ENCODE results near the gene ERCC2. TPM values are rescaled to one million over a fixed set of nuclear protein-coding genes. Genes with fewer than 3 reads are reported as not detected.
A peak's percentile ranks its signal among the peaks of the same experiment; 100 is the strongest.
"Not testable (repeated sequence)": the region's sequence is repeated elsewhere in the genome, so short reads cannot be mapped to it uniquely, and the experiment has no call there.

Gene ERCC2
- 29.1 TPM for total RNA-seq

- DNase-seq (ENCODE audit: low read depth in 2 of 3, low spot score in 2 of 3) = peak; percentile 99
Measured at GRCh38 chr19:45370410-45371204, at the start of gene ERCC2. Gene ERCC2 (minus strand): TSS chr19:45370573. CDS start chr19:45370540, 33 bp downstream.

- no peak for DNase-seq (ENCODE audit: low read depth in 2 of 3, low spot score in 2 of 3)
Measured at GRCh38 chr19:45419895-45420294, 49.5 kb upstream of the ERCC2 start.

GRCh38 chr19:45419396-45419795, 49.0 kb upstream of the ERCC2 start:
- peak in 1 of 3 donors; percentile 58 for DNase-seq (ENCODE audit: low read depth in 2 of 3, low spot score in 2 of 3)

DNA sequence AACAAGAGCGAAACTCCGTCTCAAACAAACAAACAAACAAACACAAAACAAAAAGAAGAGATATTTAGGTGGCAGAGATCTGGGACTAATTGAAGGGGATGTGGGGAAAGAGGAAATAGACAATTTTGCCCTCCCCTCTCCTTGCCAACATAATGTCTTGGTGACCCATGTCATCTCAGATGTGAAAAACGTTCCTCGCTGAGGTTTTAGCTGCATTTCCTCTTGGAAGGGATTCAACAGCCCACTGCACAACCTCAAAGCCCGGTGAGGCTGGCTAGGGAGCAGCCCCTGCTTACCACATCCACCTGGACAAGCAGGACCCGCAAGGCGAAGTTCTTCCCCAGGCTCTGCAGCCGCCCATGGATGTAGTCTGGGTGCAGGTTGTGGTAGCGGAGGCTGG, 48.4 kb upstream of the ERCC2 start:
- no peak for DNase-seq (ENCODE audit: low read depth in 2 of 3, low spot score in 2 of 3)

DNA sequence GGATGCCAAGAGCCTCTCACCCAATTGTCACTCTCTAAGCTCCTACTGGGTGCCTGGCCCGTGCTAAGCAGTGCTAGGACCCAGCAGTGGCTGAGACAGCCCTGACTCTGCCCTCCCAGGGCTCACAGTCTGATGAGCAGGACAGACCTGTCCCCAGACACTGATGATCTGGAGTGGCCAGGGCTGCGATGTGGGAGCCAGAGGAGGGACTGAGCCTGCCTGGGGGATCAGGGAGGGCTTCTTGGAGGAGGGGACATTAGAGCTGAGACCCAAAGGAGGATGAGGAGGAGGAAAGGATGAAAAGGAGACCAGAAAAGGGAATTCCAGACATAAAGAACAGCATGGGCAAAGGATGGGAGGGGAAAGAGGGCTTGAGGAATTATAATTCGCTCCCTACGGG, 46.8 kb upstream of the ERCC2 start:
- DNase-seq (ENCODE audit: low read depth in 2 of 3, low spot score in 2 of 3) = no peak

DNA sequence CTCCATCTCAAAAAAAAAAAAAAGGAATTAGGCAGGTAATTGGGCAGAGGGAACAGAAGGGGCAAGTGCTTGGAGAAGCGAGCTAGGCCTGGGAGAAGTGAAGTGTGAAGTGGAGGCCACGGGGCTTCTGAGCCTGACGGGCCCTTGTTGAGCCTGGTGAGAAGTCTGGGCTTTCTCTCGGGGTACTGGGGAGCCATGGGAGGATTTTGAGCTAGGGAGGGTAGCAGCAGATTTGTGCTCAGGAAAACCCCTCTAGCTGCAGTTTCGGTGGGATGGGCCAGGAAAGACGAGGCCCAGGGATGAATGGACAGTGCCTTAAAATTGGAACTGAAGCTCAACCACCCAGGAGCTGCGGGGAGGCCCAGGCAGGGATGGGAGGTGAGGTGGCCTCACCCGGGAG, 44.1 kb upstream of the ERCC2 start:
- DNase-seq (ENCODE audit: low read depth in 2 of 3, low spot score in 2 of 3) = no peak

DNA sequence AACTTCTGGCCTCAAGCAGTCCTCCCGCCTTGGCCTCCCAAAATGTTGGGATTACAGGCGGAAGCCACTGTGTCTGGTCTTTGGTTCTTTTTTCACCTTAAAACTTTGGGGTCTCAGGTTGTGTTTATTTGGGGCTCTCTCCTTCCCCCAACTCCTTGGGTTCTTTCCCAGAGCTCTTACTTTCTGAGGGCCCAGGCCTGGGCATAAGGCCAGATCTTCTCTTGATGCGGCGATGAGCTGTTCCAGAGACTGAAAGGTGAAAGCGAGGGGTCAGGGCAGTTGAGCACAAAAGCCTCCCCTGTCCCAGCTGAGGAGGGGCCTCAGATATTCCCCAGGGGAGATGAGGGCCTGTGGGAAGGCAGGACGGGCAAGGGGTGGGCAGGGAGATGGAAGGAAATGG, 43.1 kb upstream of the ERCC2 start:
- no peak for DNase-seq (ENCODE audit: low read depth in 2 of 3, low spot score in 2 of 3)

- not testable (repeated sequence) for DNase-seq (ENCODE audit: low read depth in 2 of 3, low spot score in 2 of 3)
Measured at GRCh38 chr19:45410330-45410729, 40.0 kb upstream of the ERCC2 start.

DNA sequence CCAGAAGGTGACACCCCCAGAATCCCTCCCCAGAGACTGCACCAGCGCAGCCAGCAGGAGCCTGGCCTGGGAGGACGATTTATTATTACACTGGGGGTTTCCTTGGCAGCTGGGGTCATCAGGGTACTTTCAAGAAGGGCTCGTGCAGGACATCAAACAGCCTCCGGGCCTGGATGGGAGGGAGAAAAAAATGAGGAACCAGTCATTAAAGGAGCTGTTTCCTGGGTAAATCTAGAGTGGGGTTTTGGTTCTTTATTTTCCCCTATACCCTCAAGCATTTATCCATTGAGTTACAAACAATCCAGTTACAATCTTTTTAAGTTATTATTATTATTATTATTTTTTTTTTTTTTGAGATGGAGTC, 39.2 kb upstream of the ERCC2 start:
- DNase-seq (ENCODE audit: low read depth in 2 of 3, low spot score in 2 of 3) = no peak

GRCh38 chr19:45408830-45409556, 38.6 kb upstream of the ERCC2 start:
- no peak for DNase-seq (ENCODE audit: low read depth in 2 of 3, low spot score in 2 of 3)

GRCh38 chr19:45408121-45408520, 37.7 kb upstream of the ERCC2 start:
- DNase-seq (ENCODE audit: low read depth in 2 of 3, low spot score in 2 of 3) = no peak

DNA sequence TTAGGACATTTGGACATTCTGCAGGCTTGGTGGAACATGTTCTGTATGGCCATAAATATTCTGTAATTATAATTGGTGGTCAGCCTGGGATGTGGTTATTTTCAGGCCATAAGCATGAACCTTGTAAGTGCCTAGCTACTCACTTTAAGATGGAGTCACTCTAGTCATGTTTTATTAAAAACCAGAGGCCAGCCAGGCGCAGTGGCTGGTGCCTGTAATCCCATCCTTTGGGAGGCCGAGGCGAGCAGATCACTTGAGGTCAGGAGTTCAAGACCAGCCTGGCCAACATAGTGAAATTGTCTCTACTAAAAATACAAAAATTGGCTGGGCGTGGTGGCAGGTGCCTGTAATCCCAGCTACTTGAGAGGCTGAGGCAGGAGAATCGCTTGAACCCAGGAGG, 37.2 kb upstream of the ERCC2 start:
- not testable (repeated sequence) for DNase-seq (ENCODE audit: low read depth in 2 of 3, low spot score in 2 of 3)

DNA sequence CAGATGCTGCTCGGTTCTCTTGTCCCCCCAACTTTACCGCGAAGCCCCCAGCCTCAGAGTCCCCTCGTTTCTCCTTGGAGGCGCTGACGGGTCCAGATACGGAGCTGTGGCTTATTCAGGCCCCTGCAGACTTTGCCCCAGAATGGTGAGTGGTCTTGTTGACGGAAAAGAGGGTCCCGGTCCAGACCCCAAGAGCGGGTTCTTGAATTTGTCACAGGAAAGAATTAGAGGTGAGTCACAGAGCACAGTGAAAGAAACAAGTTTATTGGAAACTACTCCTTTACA, 36.7 kb upstream of the ERCC2 start:
- no peak for DNase-seq (ENCODE audit: low read depth in 2 of 3, low spot score in 2 of 3)

DNA sequence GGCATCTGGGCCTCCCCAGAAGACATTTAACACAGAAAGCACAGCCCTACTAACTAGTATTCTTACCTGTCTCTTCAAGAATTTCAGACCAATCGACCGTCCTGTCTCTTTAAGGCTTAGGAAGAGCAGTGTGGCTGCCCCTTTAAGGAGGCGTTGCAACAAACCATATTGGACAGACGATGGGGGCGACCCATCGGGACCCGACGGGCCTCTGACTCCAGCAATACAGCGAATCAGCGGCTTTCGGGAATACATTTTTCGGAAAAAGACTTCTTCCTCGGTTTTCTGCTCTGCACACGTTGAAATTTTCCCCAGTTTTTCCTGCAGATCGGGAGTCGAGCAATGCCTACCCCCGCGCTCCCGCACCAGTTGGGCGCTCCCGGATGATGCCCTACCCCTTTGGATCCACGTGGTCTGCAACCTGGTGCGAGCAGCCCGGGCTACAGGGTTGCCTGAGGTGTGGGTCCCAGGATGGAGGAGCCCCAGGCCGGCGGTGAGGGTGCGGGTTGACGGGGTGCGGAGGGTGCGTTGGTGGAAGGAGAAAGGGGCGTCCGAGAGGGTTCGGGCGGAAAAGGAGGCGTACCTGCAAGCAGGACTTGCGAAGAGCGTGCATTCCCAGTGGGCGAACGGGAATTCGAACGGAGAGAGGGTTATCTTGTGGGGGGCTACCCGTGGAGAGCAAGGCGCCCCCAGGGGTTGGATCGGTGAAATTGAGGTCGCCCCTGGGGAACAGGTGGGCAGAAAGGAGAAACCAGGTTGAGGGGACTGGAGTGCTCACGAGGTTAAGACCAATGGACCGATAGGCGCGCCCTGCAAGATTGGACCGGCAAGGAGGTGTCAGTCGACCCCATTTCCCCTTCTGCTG, 36.1 kb upstream of the ERCC2 start, which contains the start of gene POLR1G:
Gene POLR1G, plus strand, starts transcription at position 419 of the 865 bp plus-strand sequence. Its CDS starts 53 bp downstream, at position 472.
- peak; percentile 65 to 81 (median 73) for DNase-seq (ENCODE audit: low read depth in 2 of 3, low spot score in 2 of 3)

DNA sequence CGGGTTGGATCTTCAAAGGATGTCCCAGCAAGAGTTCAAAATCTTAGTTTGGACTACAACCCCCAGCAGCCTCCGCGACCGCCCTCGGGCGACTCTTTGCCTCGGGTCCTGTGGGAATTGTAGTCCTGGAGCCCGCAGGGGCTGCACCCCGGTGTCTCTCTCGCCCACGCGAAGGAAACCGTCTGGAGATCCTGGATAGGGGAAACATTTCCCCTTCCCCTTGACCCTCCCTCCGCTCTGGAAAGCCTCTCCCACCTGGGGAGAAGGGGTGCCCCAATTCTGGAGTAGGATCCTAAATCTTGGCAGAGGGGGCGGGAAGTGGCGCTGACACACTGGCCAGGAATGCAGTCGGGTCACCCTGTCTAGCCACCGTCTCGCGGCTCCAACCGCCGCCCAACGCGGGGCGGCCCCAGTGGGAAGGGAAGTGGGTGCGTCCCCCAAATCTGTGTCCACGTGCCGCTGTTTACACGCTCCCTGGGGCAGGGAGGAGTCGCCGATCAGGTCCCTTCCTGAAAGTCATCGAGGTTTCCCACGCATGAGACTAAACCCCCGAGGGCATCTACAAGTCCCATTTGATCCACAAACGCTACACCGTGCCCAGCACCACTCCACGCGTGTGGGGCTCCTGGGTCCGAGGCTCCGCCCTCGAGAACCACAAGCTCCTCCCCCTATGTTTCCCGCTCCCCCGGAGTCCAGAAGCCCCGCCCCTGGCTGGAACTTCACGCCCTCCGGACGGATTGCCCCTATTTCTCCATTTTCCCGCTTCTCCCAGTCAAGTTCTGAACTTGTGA, 35.3 kb upstream of the ERCC2 start:
- DNase-seq (ENCODE audit: low read depth in 2 of 3, low spot score in 2 of 3) = peak; percentile 51 to 82 (median 67)

- peak in 1 of 3 donors; percentile 37 for DNase-seq (ENCODE audit: low read depth in 2 of 3, low spot score in 2 of 3)
Measured at GRCh38 chr19:45404557-45405434, 34.4 kb upstream of the ERCC2 start, which contains the start of gene PPP1R13L. Gene PPP1R13L (minus strand): TSS chr19:45405069. CDS start chr19:45398318, 6,751 bp downstream.

GRCh38 chr19:45403781-45404556, 33.6 kb upstream of the ERCC2 start:
- peak in 2 of 3 donors; percentile 63 to 75 for DNase-seq (ENCODE audit: low read depth in 2 of 3, low spot score in 2 of 3)

GRCh38 chr19:45403272-45403671, 32.9 kb upstream of the ERCC2 start:
- DNase-seq (ENCODE audit: low read depth in 2 of 3, low spot score in 2 of 3) = no peak
